ENCODE measurements around the gene NFIB.

The NFIB gene

GRCh38 chr9:14288433-14288832 is 25.5 kb downstream of the NFIB start:
- FAIRE-seq: no peak
- DNase-seq (ENCODE audit: insufficient read length, low spot score): no peak
- no peak for TF ChIP-seq CTCF (IDR thresholded peaks at IDR 0.05; ENCODE audit: insufficient read depth, missing control alignments)

- DNase-seq (ENCODE audit: insufficient read length, low spot score): no peak
- no peak for TF ChIP-seq CTCF (IDR thresholded peaks at IDR 0.05; ENCODE audit: insufficient read depth, missing control alignments)
- no peak for FAIRE-seq
Measured at GRCh38 chr9:14286121-14286520, 27.8 kb downstream of the NFIB start.

- FAIRE-seq (no peak), DNase-seq (ENCODE audit: insufficient read length, low spot score) (no peak)
- TF ChIP-seq CTCF (IDR thresholded peaks at IDR 0.05; ENCODE audit: insufficient read depth, missing control alignments): no peak
Measured at GRCh38 chr9:14283276-14283675, 30.7 kb downstream of the NFIB start.

GRCh38 chr9:14281876-14282275 is 32.1 kb downstream of the NFIB start:
- FAIRE-seq (no peak), DNase-seq (ENCODE audit: insufficient read length, low spot score) (no peak)
- no peak for TF ChIP-seq CTCF (IDR thresholded peaks at IDR 0.05; ENCODE audit: insufficient read depth, missing control alignments)

- DNase-seq (ENCODE audit: insufficient read length, low spot score) (no peak), FAIRE-seq (no peak)
- no peak for TF ChIP-seq CTCF (IDR thresholded peaks at IDR 0.05; ENCODE audit: insufficient read depth, missing control alignments)
Measured at GRCh38 chr9:14281136-14281795, 32.7 kb downstream of the NFIB start.

GRCh38 chr9:14279671-14280070 is 34.3 kb downstream of the NFIB start:
- no peak for FAIRE-seq
- no peak for TF ChIP-seq CTCF (IDR thresholded peaks at IDR 0.05; ENCODE audit: insufficient read depth, missing control alignments)
- no peak for DNase-seq (ENCODE audit: insufficient read length, low spot score)

GRCh38 chr9:14278291-14278721 is 35.6 kb downstream of the NFIB start:
- DNase-seq (ENCODE audit: insufficient read length, low spot score): no peak
- TF ChIP-seq CTCF (IDR thresholded peaks at IDR 0.05; ENCODE audit: insufficient read depth, missing control alignments): no peak
- FAIRE-seq: no peak

Measured in D721Med (cell line).